ENCODE data around the gene ADAMTSL5. TPM values are rescaled to one million over a fixed set of nuclear protein-coding genes. Genes with fewer than 3 reads are reported as not detected.
"Not testable (repeated sequence)": the region's sequence is repeated elsewhere in the genome, so short reads cannot be mapped to it uniquely, and the experiment has no call there.

Gene ADAMTSL5
- total RNA-seq, 3 donors from 2014 or later: 2.7 to 3.5 (median 3.3) TPM

GRCh38 chr19:1483131-1483978 is 29.5 kb downstream of the ADAMTSL5 start:
- Histone ChIP-seq H3K9me3 (no peaks in the 10 kb centered on the region), H3K4me3 (no peak overlapping the region), H3K36me3 (ENCODE audit: low read depth) (no peaks in the 10 kb centered on the region), H3K4me1 (ENCODE audit: low read depth) (peaks cover 3% of the 10 kb centered on the region)
- peak in 2 of 3 donors; percentile 32 to 51 for DNase-seq
- intact Hi-C loops (cut with DNase I, micrococcal nuclease): no loop called here
- TF ChIP-seq, protein P1, sequence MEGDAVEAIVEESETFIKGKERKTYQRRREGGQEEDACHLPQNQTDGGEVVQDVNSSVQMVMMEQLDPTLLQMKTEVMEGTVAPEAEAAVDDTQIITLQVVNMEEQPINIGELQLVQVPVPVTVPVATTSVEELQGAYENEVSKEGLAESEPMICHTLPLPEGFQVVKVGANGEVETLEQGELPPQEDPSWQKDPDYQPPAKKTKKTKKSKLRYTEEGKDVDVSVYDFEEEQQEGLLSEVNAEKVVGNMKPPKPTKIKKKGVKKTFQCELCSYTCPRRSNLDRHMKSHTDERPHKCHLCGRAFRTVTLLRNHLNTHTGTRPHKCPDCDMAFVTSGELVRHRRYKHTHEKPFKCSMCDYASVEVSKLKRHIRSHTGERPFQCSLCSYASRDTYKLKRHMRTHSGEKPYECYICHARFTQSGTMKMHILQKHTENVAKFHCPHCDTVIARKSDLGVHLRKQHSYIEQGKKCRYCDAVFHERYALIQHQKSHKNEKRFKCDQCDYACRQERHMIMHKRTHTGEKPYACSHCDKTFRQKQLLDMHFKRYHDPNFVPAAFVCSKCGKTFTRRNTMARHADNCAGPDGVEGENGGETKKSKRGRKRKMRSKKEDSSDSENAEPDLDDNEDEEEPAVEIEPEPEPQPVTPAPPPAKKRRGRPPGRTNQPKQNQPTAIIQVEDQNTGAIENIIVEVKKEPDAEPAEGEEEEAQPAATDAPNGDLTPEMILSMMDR (IDR thresholded peaks at IDR 0.05): no peak
- ATAC-seq: no peak

- intact Hi-C loops (cut with DNase I, micrococcal nuclease): no loop called here
- Histone ChIP-seq H3K4me1 (ENCODE audit: low read depth) (peaks cover 12% of the 10 kb centered on the region), H3K4me3 (no peak overlapping the region), H3K9me3 (no peaks in the 10 kb centered on the region), H3K36me3 (ENCODE audit: low read depth) (no peaks in the 10 kb centered on the region)
- TF ChIP-seq, protein P1 (IDR thresholded peaks at IDR 0.05): no peak
- no peak for ATAC-seq
- DNase-seq: peak in 2 of 3 donors; percentile 25 to 46
Measured at GRCh38 chr19:1482361-1483130, 30.3 kb downstream of the ADAMTSL5 start.

- no peaks in the 10 kb centered on the region for H3K36me3 ChIP-seq (ENCODE audit: low read depth)
- TF ChIP-seq, protein P1 (IDR thresholded peaks at IDR 0.05): no peak
- H3K9me3 ChIP-seq: no peaks in the 10 kb centered on the region
- H3K4me1 ChIP-seq (ENCODE audit: low read depth): peaks cover 13% of the 10 kb centered on the region
- H3K4me3 ChIP-seq: no peak overlapping the region
- intact Hi-C loops (cut with DNase I, micrococcal nuclease): no loop called here
- peak in 2 of 3 donors; percentile 29 to 60 for DNase-seq
- no peak for ATAC-seq
Measured at GRCh38 chr19:1481893-1482360, 30.9 kb downstream of the ADAMTSL5 start.

GRCh38 chr19:1481224-1481892 is 31.5 kb downstream of the ADAMTSL5 start:
- Histone ChIP-seq H3K4me3 (no peak overlapping the region), H3K36me3 (ENCODE audit: low read depth) (no peaks in the 10 kb centered on the region), H3K9me3 (no peaks in the 10 kb centered on the region), H3K4me1 (ENCODE audit: low read depth) (peaks cover 13% of the 10 kb centered on the region)
- ATAC-seq (no peak), DNase-seq (peak in 1 of 3 donors; percentile 28)
- intact Hi-C loops (cut with DNase I, micrococcal nuclease): no loop called here
- TF ChIP-seq, protein P1 (IDR thresholded peaks at IDR 0.05): no peak

DNA sequence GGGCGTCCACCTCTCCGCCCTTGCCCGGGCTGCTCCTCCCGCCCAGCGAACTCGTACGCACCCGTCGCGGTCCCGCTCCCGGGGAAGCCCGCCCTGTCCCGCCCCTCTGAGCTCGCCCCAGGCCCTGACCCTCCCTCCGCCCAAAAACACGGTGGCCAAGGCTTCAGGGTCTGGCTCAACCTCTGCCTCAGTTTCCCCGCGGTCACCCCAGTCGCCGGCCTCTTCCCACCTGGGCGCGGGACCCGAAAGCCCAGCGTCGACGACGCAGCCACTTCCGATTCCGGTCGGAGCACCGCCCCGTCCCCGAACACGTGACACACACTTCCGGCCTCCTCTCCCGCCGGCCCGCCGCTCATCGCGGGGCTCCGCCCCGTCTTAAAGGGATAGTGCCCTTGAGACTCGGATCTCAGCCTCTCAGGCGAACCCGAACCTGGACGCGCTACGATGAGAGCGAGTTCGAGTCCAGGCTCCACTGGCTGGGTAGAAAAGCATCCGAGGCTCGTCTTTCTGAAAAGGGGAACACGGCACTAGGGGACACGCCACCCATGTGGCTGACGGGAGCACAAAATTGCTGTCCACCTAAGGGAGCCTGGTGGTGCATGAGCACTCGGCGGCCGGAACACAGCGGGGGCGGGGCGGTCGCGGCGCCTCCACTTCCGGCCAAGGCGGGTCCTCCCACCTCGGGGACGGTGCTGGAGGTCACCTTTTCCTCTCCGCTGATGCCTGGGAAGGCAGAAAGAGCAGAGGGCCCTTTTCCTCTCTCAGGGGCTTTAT is 33.7 kb downstream of the ADAMTSL5 start, which contains the start of gene C19orf25:
C19orf25 (minus strand) TSS at position 282 of the 774 bp plus-strand sequence. CDS start 312 bp downstream, outside the sequence.
- TF ChIP-seq, protein P1 (IDR thresholded peaks at IDR 0.05): no peak
- peak; percentile 96 to 97 (median 96) for DNase-seq
- H3K36me3 ChIP-seq (ENCODE audit: low read depth): no peaks in the 10 kb centered on the region
- peak within 1 kb of the TSS; percentile 97 for H3K4me3 ChIP-seq
- H3K9me3 ChIP-seq: no peaks in the 10 kb centered on the region
- intact Hi-C loops (cut with DNase I, micrococcal nuclease): no loop called here
- peaks cover 13% of the 10 kb centered on the region for H3K4me1 ChIP-seq (ENCODE audit: low read depth)
- peak; percentile 98 for ATAC-seq

DNA sequence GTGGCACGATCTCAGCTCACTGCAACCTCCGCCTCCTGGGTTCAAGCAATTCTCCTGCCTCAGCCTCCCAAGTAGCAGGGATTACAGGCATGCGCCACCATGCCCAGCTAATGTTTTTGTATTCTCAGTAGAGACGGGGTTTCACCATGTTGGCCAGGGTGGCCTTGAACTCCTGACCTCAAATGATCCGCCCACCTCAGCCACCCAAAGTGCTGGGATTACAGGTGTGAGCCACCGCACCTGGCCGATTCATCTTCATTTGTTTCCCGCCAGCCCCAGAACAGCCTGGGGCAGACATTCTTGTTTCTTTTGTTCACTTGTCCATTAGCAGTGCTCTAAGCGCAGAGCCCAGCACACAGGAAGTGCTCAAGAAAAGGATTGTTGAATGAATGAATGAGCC is 35.8 kb downstream of the ADAMTSL5 start:
- intact Hi-C loops (cut with DNase I, micrococcal nuclease); H3K36me3 ChIP-seq (ENCODE audit: low read depth); H3K9me3 ChIP-seq; ATAC-seq; DNase-seq; H3K4me3 ChIP-seq: not testable (repeated sequence)
- peaks cover 13% of the 10 kb centered on the region for H3K4me1 ChIP-seq (ENCODE audit: low read depth)

Data from mucosa of descending colon (tissue), 3 donors.